ENCODE data around the gene KCNMA1. TPM values are rescaled to one million over a fixed set of nuclear protein-coding genes. Genes with fewer than 3 reads are reported as not detected.

KCNMA1 gene
- total RNA-seq, 1 experiment from 2014 or later, result 0.49 TPM

- ChIA-PET POLR2A (no interaction called here), CTCF (interaction anchor here (0.6 kb wide), 1 partner anchor 516 kb away, joined by 4 read pairs; no protein-coding TSS in a partner anchor)
- no peak for ATAC-seq
These were observed 85.4 kb downstream of the KCNMA1 start for GRCh38 chr10:77552252-77552651.

More at GRCh38 chr10:77552252-77552651, 85.4 kb downstream of the KCNMA1 start:
- no peak overlapping the region for H2AFZ ChIP-seq (ENCODE audit: low read depth, low read length, poor library complexity, severe bottlenecking)
- H3K9ac ChIP-seq (ENCODE audit: low read length), result no peak overlapping the region
- no peak overlapping the region for H3K4me3 ChIP-seq (replicated peaks in 1 of 2; ENCODE audit: low read depth in 1 of 2, low read length in 2 of 2)
- DNase-seq (ENCODE audit: low read depth, low spot score), result no peak
- no peaks in the 10 kb centered on the region for H3K36me3 ChIP-seq (ENCODE audit: control insufficient read depth in 1 of 2, insufficient read depth in 2 of 2, low read length in 2 of 2)
- RAD21 ChIA-PET (ENCODE audit: low non-redundant PET in 1 of 2, low total read pairs in 2 of 2, uncharacterized antibody in 2 of 2, unreplicated experiment in 2 of 2), result no interaction called here
- H3K27ac ChIP-seq (ENCODE audit: low read depth, low read length), result no peak overlapping the region
- H3K4me2 ChIP-seq (ENCODE audit: low read length), result no peak overlapping the region
- TF ChIP-seq CBX3 (IDR thresholded peaks at IDR 0.05; ENCODE audit: low read depth) (no peak), ZBTB33 (IDR thresholded peaks at IDR 0.05; ENCODE audit: extremely low read depth, insufficient replicate concordance, low read length) (no peak), EZH2phosphoT487 (IDR thresholded peaks at IDR 0.05; ENCODE audit: borderline replicate concordance) (no peak), CEBPB (IDR thresholded peaks at IDR 0.05; ENCODE audit: low read depth) (no peak), SP1 (IDR thresholded peaks at IDR 0.05; ENCODE audit: low read depth) (no peak), ZNF274 (IDR thresholded peaks at IDR 0.05; ENCODE audit: low read depth, low read length) (no peak), ZFX (IDR thresholded peaks at IDR 0.05) (no peak), YY1 (IDR thresholded peaks at IDR 0.05; ENCODE audit: extremely low read depth, insufficient replicate concordance, low read depth, low read length) (no peak), EGR1 (IDR thresholded peaks at IDR 0.05; ENCODE audit: low read depth) (no peak), ELF1 (IDR thresholded peaks at IDR 0.05; ENCODE audit: borderline replicate concordance, low read depth) (no peak), POLR2A (IDR thresholded peaks at IDR 0.05; ENCODE audit: borderline replicate concordance, extremely low read depth, insufficient read depth, insufficient read length) (no peak), REST (IDR thresholded peaks at IDR 0.05; ENCODE audit: low read depth) (no peak), FOSL1 (IDR thresholded peaks at IDR 0.05; ENCODE audit: low read depth) (no peak)
- H3K79me2 ChIP-seq (ENCODE audit: insufficient read depth, low read length), result no peaks in the 10 kb centered on the region
- no peaks in the 10 kb centered on the region for H3K9me3 ChIP-seq (ENCODE audit: control insufficient read depth in 1 of 2, insufficient read depth in 1 of 2, low read depth in 1 of 2, low read length in 2 of 2)
- H3K27me3 ChIP-seq (ENCODE audit: insufficient read depth, low read length), result no peaks in the 10 kb centered on the region
- H4K20me1 ChIP-seq (ENCODE audit: insufficient read depth), result no peaks in the 10 kb centered on the region
- no peaks in the 10 kb centered on the region for H3K9me2 ChIP-seq (ENCODE audit: insufficient read depth)
- no TSS peak for BruUV-seq (replicated peaks)
- peaks cover 0 to 19% of the 10 kb centered on the region in 2 experiments; a peak in 2 of 4 replicates for H3K4me1 ChIP-seq (ENCODE audit: control insufficient read depth in 1 of 2, insufficient read depth in 2 of 2, low read length in 2 of 2)
- intact Hi-C loops (cut with micrococcal nuclease), result no loop called here

Measured in HCT116 (cell line).